ENCODE results near the gene SDK2. TPM values are rescaled to one million over a fixed set of nuclear protein-coding genes. Genes with fewer than 3 reads are reported as not detected.
"Not testable (repeated sequence)": the region's sequence is repeated elsewhere in the genome, so short reads cannot be mapped to it uniquely, and the experiment has no call there.

SDK2 gene
- polyA plus RNA-seq, 1 of the 3 experiments (the other 2 are of a cell fraction), result 0.02 TPM

DNA sequence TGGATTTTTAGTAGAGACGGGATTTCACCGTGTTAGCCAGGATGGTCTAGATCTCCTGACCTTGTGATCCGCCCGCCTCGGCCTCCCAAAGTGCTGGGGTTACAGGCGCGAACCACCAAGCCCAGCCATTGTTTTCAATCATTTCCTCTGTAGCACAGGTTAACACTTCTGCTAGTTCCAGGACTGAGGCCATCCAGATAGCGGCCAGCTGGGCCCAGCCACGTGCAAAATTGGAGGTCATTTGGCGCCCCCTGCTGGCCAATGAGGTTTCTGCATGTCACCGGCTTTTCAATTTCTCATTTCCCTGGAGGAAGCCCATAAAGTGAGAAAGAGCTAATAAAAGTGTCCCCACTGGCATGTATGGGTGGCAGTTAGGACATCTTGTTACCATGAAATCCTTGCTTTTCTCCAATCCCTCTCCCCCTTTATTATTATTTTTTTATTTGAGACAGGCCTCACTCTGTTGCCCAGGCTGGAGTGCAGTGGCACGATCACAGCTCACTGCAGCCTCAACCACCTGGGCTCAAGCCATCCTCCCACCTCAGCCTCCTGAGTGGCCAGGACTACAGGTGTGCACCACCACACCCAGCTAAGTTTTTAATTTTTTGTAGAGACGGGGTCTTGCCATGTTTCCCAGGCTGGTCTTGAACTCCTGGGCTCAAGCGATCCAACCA is 274.3 kb downstream of the SDK2 start:
- peak; percentile 94 for DNase-seq
- H3K4me1 ChIP-seq (ENCODE audit: control insufficient read depth in 1 of 2, insufficient read depth in 2 of 2, low read depth in 1 of 2, low read length in 1 of 2); H3K79me2 ChIP-seq (ENCODE audit: insufficient read depth); H3K4me2 ChIP-seq; H3K9me3 ChIP-seq; H3K36me3 ChIP-seq (replicated peaks in 1 of 2; ENCODE audit: control insufficient read depth in 1 of 2, insufficient read depth in 2 of 2, low read length in 1 of 2); H3K4me3 ChIP-seq (ENCODE audit: low read depth in 2 of 2, low read length in 1 of 2); H3F3A ChIP-seq (replicated peaks; ENCODE audit: insufficient read depth); H2AFZ ChIP-seq (ENCODE audit: low read depth); H3K9ac ChIP-seq; H4K20me1 ChIP-seq (ENCODE audit: insufficient read depth); H3K9me2 ChIP-seq; H3K27ac ChIP-seq (ENCODE audit: low read depth in 2 of 2, low read length in 1 of 2): not testable (repeated sequence)
- 0 out of 2 replicates have a peak, but pooled peaks cover 14% of the 10 kb centered on the region for H3K27me3 ChIP-seq (ENCODE audit: insufficient read depth)
- TF ChIP-seq NRF1 (IDR thresholded peaks at IDR 0.05; ENCODE audit: low read depth, low read length) (0 out of 2 replicates have a peak, but pooled peaks have one; percentile 28), MXI1 (IDR thresholded peaks at IDR 0.05; ENCODE audit: low read depth, low read length) (peak; percentile 59; the same call in 1 of the 2 replicates), EP300 (IDR thresholded peaks at IDR 0.05; ENCODE audit: borderline replicate concordance in 1 of 2, low read depth in 1 of 2, low read length in 1 of 2) (0 out of 4 replicates have a peak, but pooled peaks of 1 of the 2 experiments have one; percentile 12), SIN3A (IDR thresholded peaks at IDR 0.05; ENCODE audit: borderline replicate concordance, low read depth, low read length) (peak; percentile 41; the same call in 1 of the 2 replicates), SMC3 (IDR thresholded peaks at IDR 0.05; ENCODE audit: low read depth, low read length) (peak; percentile 100), RAD21 (IDR thresholded peaks at IDR 0.05; ENCODE audit: low read length) (peak; percentile 99), TCF12 (IDR thresholded peaks at IDR 0.05) (peak; percentile 36; the same call in 1 of the 2 replicates), FOXM1 (IDR thresholded peaks at IDR 0.05; ENCODE audit: low read depth) (0 out of 2 replicates have a peak, but pooled peaks have one; percentile 15)
- TF ChIP-seq, protein P1, sequence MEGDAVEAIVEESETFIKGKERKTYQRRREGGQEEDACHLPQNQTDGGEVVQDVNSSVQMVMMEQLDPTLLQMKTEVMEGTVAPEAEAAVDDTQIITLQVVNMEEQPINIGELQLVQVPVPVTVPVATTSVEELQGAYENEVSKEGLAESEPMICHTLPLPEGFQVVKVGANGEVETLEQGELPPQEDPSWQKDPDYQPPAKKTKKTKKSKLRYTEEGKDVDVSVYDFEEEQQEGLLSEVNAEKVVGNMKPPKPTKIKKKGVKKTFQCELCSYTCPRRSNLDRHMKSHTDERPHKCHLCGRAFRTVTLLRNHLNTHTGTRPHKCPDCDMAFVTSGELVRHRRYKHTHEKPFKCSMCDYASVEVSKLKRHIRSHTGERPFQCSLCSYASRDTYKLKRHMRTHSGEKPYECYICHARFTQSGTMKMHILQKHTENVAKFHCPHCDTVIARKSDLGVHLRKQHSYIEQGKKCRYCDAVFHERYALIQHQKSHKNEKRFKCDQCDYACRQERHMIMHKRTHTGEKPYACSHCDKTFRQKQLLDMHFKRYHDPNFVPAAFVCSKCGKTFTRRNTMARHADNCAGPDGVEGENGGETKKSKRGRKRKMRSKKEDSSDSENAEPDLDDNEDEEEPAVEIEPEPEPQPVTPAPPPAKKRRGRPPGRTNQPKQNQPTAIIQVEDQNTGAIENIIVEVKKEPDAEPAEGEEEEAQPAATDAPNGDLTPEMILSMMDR (IDR thresholded peaks at IDR 0.05), result peak; percentile 99
- TF ChIP-seq, protein P2, sequence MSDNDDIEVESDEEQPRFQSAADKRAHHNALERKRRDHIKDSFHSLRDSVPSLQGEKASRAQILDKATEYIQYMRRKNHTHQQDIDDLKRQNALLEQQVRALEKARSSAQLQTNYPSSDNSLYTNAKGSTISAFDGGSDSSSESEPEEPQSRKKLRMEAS (IDR thresholded peaks at IDR 0.05; ENCODE audit: low read depth), result peak; percentile 76; the same call in 1 of the 2 replicates
- POLR2A ChIA-PET, result interaction anchor here (1.5 to 3.5 kb wide), 6 partner anchors 13 to 138 kb away, joined by 4 to 30 read pairs (median 8); partner anchors contain the start of gene CDC42EP4
- WGBS (ENCODE audit: low lambda C conversion rate), result 30% methylated on average over 14 of the region's 14 CpGs
- CTCF ChIA-PET, result interaction anchor here (0.6 to 20.6 kb wide), 82 partner anchors 8 to 813 kb away, joined by 3 to 691 read pairs (median 6); partner anchors contain the start of genes CDC42EP4, COG1 and CPSF4L

DNA sequence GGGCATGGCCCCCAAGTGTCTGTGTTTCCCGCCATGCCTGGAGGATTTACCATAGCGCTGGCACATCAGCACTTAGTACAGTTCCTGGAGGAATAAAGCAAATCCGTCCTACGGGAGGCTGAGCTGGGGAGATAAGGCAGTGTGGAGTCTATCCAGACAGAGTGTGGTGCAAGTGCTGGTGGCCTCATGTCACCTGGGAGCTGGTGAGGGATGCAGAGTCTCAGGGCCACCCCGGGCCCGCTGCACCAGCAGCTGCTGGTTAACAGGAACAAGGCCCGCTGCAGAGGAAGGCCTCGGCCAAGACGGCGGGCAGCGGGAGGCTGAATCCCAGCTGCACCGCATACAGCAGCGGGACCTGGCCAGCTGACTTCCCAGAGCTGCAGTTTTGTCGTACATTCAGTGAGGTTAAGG is 275.1 kb downstream of the SDK2 start:
- Histone ChIP-seq H3K4me1 (ENCODE audit: control insufficient read depth in 1 of 2, insufficient read depth in 2 of 2, low read depth in 1 of 2, low read length in 1 of 2) (peaks cover 6 to 8% of the 10 kb centered on the region in 2 experiments; a peak in 2 of 4 replicates), H3K27me3 (ENCODE audit: insufficient read depth) (0 out of 2 replicates have a peak, but pooled peaks cover 9% of the 10 kb centered on the region), H3K9ac (no peak overlapping the region), H3K36me3 (replicated peaks in 1 of 2; ENCODE audit: control insufficient read depth in 1 of 2, insufficient read depth in 2 of 2, low read length in 1 of 2) (no peaks in the 10 kb centered on the region), H3F3A (replicated peaks; ENCODE audit: insufficient read depth) (no peaks in the 10 kb centered on the region), H3K4me2 (no peak overlapping the region), H3K9me3 (no peaks in the 10 kb centered on the region), H3K79me2 (ENCODE audit: insufficient read depth) (no peaks in the 10 kb centered on the region), H3K9me2 (no peaks in the 10 kb centered on the region), H4K20me1 (ENCODE audit: insufficient read depth) (no peaks in the 10 kb centered on the region), H3K27ac (ENCODE audit: low read depth in 2 of 2, low read length in 1 of 2) (no peak overlapping the region; a peak in 1 of 4 replicates), H3K4me3 (ENCODE audit: low read depth in 2 of 2, low read length in 1 of 2) (no peak overlapping the region), H2AFZ (ENCODE audit: low read depth) (no peak overlapping the region)
- POLR2A ChIA-PET, result interaction anchor here (0.6 to 3.5 kb wide), 7 partner anchors 12 to 137 kb away, joined by 3 to 30 read pairs (median 4); partner anchors contain the start of gene CDC42EP4
- no peak for TF ChIP-seq MEF2A (IDR thresholded peaks at IDR 0.05; ENCODE audit: borderline replicate concordance, low read depth)
- no peak for TF ChIP-seq RFX5 (IDR thresholded peaks at IDR 0.05; ENCODE audit: low read length)
- TF ChIP-seq RXRA (IDR thresholded peaks at IDR 0.05; ENCODE audit: borderline replicate concordance, low read depth), result no peak
- TF ChIP-seq FOXJ3 (CRISPR knock-in tag; IDR thresholded peaks at IDR 0.05), result peak; percentile 56
- TF ChIP-seq EZH2phosphoT487 (IDR thresholded peaks at IDR 0.05; ENCODE audit: borderline replicate concordance, low read depth), result no peak
- TF ChIP-seq RCOR1 (IDR thresholded peaks at IDR 0.05; ENCODE audit: low read length), result 0 out of 2 replicates have a peak, but pooled peaks have one; percentile 45
- TF ChIP-seq GATA2 (CRISPR knock-in tag; IDR thresholded peaks at IDR 0.05), result peak; percentile 87
- TF ChIP-seq MXI1 (IDR thresholded peaks at IDR 0.05; ENCODE audit: low read depth, low read length), result no peak
- peak in 1 of 2 experiments; percentile 46; a peak in 1 of 4 replicates for TF ChIP-seq EP300 (IDR thresholded peaks at IDR 0.05; ENCODE audit: borderline replicate concordance in 1 of 2, low read depth in 1 of 2, low read length in 1 of 2)
- TF ChIP-seq CHD2 (IDR thresholded peaks at IDR 0.05; ENCODE audit: low read length, partially characterized antibody), result peak; percentile 64
- TF ChIP-seq, protein P3, sequence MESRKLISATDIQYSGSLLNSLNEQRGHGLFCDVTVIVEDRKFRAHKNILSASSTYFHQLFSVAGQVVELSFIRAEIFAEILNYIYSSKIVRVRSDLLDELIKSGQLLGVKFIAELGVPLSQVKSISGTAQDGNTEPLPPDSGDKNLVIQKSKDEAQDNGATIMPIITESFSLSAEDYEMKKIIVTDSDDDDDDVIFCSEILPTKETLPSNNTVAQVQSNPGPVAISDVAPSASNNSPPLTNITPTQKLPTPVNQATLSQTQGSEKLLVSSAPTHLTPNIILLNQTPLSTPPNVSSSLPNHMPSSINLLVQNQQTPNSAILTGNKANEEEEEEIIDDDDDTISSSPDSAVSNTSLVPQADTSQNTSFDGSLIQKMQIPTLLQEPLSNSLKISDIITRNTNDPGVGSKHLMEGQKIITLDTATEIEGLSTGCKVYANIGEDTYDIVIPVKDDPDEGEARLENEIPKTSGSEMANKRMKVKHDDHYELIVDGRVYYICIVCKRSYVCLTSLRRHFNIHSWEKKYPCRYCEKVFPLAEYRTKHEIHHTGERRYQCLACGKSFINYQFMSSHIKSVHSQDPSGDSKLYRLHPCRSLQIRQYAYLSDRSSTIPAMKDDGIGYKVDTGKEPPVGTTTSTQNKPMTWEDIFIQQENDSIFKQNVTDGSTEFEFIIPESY (IDR thresholded peaks at IDR 0.05; ENCODE audit: borderline replicate concordance, low read depth), result no peak
- TF ChIP-seq RAD21 (IDR thresholded peaks at IDR 0.05; ENCODE audit: low read length), result peak; percentile 44
- TF ChIP-seq SMC3 (IDR thresholded peaks at IDR 0.05; ENCODE audit: low read depth, low read length), result peak; percentile 23; the same call in 1 of the 2 replicates
- DNase-seq, result peak; percentile 71
- 76% methylated on average over 13 of the region's 14 CpGs for WGBS (ENCODE audit: low lambda C conversion rate)
- CTCF ChIA-PET, result interaction anchor here (0.8 to 20.6 kb wide), 39 partner anchors 9 to 812 kb away, joined by 3 to 691 read pairs (median 11); partner anchors contain the start of genes CDC42EP4, COG1 and CPSF4L
